CD4-positive, alpha-beta T cell treated with Interleukin-6 at 100 ng/mL for 8 hours (primary cell): ENCODE results near the gene ARHGEF2.
A peak's percentile ranks its signal among the peaks of the same experiment; 100 is the strongest.
"Not testable (repeated sequence)": the region's sequence is repeated elsewhere in the genome, so short reads cannot be mapped to it uniquely, and the experiment has no call there.

Experiments
- DNase-seq: peaks from one replicate; pipeline ENCODE4 v3.0.0-alpha.2; 2020; ENCODE audit warnings: mixed read lengths, low spot score

ARHGEF2 gene

GRCh38 chr1:155990005-155990739, 11.8 kb upstream of the ARHGEF2 start:
- no peak for DNase-seq

GRCh38 chr1:155989242-155990004, 11.1 kb upstream of the ARHGEF2 start:
- peak; percentile 77 for DNase-seq

GRCh38 chr1:155984903-155985645, 6.7 kb upstream of the ARHGEF2 start:
- DNase-seq, result not testable (repeated sequence)

GRCh38 chr1:155984341-155984740, 6.0 kb upstream of the ARHGEF2 start:
- DNase-seq, result no peak

- no peak for DNase-seq
Observed at GRCh38 chr1:155983191-155984024, 5.1 kb upstream of the ARHGEF2 start.

GRCh38 chr1:155982106-155982505, 3.8 kb upstream of the ARHGEF2 start:
- DNase-seq, result no peak

- DNase-seq, result peak; percentile 66
Observed at GRCh38 chr1:155981266-155982088, 3.1 kb upstream of the ARHGEF2 start.

GRCh38 chr1:155979597-155980343, 1.4 kb upstream of the ARHGEF2 start:
- no peak for DNase-seq

- no peak for DNase-seq
Observed at GRCh38 chr1:155978973-155979429, 654 bp upstream of the ARHGEF2 start.

- no peak for DNase-seq
Observed at GRCh38 chr1:155977690-155978324, 540 bp downstream of the ARHGEF2 start.

- no peak for DNase-seq
Observed at GRCh38 chr1:155976913-155977689, 1.2 kb downstream of the ARHGEF2 start.

- DNase-seq, result peak; percentile 64
Observed at GRCh38 chr1:155976062-155976912, 2.1 kb downstream of the ARHGEF2 start.

GRCh38 chr1:155975375-155976061, 2.8 kb downstream of the ARHGEF2 start:
- no peak for DNase-seq

GRCh38 chr1:155974208-155975115, 3.9 kb downstream of the ARHGEF2 start:
- no peak for DNase-seq

GRCh38 chr1:155973723-155974122, 4.6 kb downstream of the ARHGEF2 start:
- DNase-seq, result no peak
